Measurements from ENCODE around the gene NCR2. TPM values are rescaled to one million over a fixed set of nuclear protein-coding genes. Genes with fewer than 3 reads are reported as not detected.

The NCR2 gene
- total and polyA plus RNA-seq, 4 donors: not detected

DNA sequence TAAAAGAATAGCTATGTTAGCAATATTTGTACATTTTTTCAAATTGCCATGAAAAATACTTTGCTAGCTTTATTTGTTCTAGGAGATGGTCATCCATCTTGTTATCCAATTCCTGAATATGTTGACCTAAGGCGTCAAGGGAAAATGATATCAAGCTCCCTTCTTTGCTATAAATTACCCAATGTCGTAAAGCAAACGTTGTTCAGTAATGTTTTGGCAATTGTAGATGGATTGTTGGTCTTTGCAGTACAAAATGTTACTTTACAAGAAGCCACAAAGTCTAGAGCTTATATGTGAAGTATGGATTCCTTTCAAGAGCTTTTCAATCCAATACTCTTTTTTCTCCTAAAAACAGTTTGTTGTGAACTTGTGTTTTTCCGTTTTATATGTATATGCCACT lies 3.3 kb downstream of the NCR2 start:
- Histone ChIP-seq H3K4me1 (ENCODE audit: control insufficient read depth, insufficient read depth, low read length) (peaks cover 5% of the 10 kb centered on the region), H3K9me3 (ENCODE audit: control insufficient read depth, insufficient read depth, low read length) (no peaks in the 10 kb centered on the region), H3K4me3 (ENCODE audit: low read depth, low read length) (no peak overlapping the region), H3K27me3 (ENCODE audit: control insufficient read depth, insufficient read depth, low read length) (no peaks in the 10 kb centered on the region), H3K27ac (ENCODE audit: low read depth, low read length) (no peak overlapping the region), H3K36me3 (ENCODE audit: control insufficient read depth, insufficient read depth, low read length) (no peaks in the 10 kb centered on the region)
- no CpG with 5 or more reads among the region's 4 CpGs for WGBS (ENCODE audit: insufficient coverage)
- DNase-seq (ENCODE audit: low read depth in 4 of 6, low spot score in 6 of 6): no peak

DNA sequence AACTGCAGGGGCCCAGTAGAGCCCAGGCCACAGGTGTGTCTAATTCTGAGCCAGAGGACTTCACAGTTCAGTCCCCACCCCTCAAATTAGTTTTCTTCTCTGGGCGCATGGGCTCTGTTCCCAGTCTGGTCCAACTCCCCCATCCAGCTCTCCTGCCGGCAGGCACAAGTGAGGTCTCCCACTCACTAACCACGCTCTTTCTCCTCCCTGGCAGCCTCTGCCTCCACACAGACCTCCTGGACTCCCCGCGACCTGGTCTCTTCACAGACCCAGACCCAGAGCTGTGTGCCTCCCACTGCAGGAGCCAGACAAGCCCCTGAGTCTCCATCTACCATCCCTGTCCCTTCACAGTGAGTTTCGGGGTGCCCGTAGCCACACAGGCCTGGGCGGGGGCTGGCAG lies 6.2 kb downstream of the NCR2 start:
- peaks cover 2% of the 10 kb centered on the region for H3K27me3 ChIP-seq (ENCODE audit: control insufficient read depth, insufficient read depth, low read length)
- no peaks in the 10 kb centered on the region for H3K4me1 ChIP-seq (ENCODE audit: control insufficient read depth, insufficient read depth, low read length)
- DNase-seq (ENCODE audit: low read depth in 4 of 6, low spot score in 6 of 6): no peak
- no peak overlapping the region for H3K4me3 ChIP-seq (ENCODE audit: low read depth, low read length)
- H3K27ac ChIP-seq (ENCODE audit: low read depth, low read length): no peak overlapping the region
- WGBS (ENCODE audit: insufficient coverage): 91% methylated on average over 8 of the region's 8 CpGs
- H3K9me3 ChIP-seq (ENCODE audit: control insufficient read depth, insufficient read depth, low read length): no peaks in the 10 kb centered on the region
- no peaks in the 10 kb centered on the region for H3K36me3 ChIP-seq (ENCODE audit: control insufficient read depth, insufficient read depth, low read length)

DNA sequence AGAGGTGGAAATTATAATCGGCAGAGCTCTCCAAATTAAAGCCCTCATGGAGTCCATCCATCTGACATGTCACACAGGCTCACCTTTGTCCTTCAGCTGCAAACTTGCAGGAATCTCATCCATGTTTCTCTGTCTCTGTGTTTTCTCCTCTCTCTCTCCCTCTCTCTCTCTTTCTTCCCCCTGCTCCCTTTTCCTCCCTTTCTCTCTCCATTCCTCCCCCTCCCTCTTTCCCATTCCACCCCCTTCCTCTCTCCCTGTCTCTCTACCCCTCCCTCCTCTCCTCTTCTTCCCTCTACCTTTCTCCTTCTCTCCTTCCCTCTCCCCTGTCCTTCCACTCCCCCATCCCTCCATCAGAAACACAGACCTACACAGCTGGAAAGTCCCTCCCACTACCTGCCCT lies 6.8 kb downstream of the NCR2 start:
- H3K36me3 ChIP-seq (ENCODE audit: control insufficient read depth, insufficient read depth, low read length): no peaks in the 10 kb centered on the region
- H3K27me3 ChIP-seq (ENCODE audit: control insufficient read depth, insufficient read depth, low read length): peaks cover 2% of the 10 kb centered on the region
- WGBS (ENCODE audit: insufficient coverage): 54% methylated on average over 1 of the region's 1 CpG
- DNase-seq (ENCODE audit: low read depth in 4 of 6, low spot score in 6 of 6): no peak
- no peaks in the 10 kb centered on the region for H3K9me3 ChIP-seq (ENCODE audit: control insufficient read depth, insufficient read depth, low read length)
- no peak overlapping the region for H3K27ac ChIP-seq (ENCODE audit: low read depth, low read length)
- H3K4me1 ChIP-seq (ENCODE audit: control insufficient read depth, insufficient read depth, low read length): no peaks in the 10 kb centered on the region
- H3K4me3 ChIP-seq (ENCODE audit: low read depth, low read length): no peak overlapping the region

DNA sequence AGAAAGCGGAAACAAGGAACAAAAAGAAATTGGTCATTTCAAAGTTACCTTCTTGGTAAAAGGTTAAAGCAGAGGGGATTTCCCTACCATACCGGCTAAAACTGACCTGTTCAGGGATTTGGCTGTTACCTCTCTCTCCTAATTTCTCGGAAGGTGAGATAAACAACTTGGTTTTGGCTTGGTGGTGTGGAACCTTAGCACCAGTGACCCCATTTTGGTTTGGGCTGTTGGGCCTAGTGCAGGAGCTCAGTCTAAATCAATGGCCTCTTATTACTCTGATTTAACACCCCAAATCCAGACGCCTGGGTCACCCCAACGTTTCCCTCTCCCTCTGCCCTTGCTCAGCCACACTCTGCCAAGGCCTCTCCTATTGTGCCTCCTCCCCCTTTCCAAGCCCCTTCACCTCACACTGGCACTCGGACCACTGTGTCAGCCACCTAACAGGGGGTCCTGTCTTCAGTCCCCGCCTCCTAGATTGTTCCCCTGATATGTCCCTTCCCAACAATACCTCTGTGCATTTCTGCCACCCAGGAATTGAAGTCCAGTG lies 8.3 kb downstream of the NCR2 start:
- H3K4me1 ChIP-seq (ENCODE audit: control insufficient read depth, insufficient read depth, low read length): no peaks in the 10 kb centered on the region
- peaks cover 2% of the 10 kb centered on the region for H3K9me3 ChIP-seq (ENCODE audit: control insufficient read depth, insufficient read depth, low read length)
- no peak for DNase-seq (ENCODE audit: low read depth in 4 of 6, low spot score in 6 of 6)
- no peak overlapping the region for H3K4me3 ChIP-seq (ENCODE audit: low read depth, low read length)
- H3K27me3 ChIP-seq (ENCODE audit: control insufficient read depth, insufficient read depth, low read length): peaks cover 2% of the 10 kb centered on the region
- WGBS (ENCODE audit: insufficient coverage): 85% methylated on average over 5 of the region's 7 CpGs
- no peaks in the 10 kb centered on the region for H3K36me3 ChIP-seq (ENCODE audit: control insufficient read depth, insufficient read depth, low read length)
- no peak overlapping the region for H3K27ac ChIP-seq (ENCODE audit: low read depth, low read length)

DNA sequence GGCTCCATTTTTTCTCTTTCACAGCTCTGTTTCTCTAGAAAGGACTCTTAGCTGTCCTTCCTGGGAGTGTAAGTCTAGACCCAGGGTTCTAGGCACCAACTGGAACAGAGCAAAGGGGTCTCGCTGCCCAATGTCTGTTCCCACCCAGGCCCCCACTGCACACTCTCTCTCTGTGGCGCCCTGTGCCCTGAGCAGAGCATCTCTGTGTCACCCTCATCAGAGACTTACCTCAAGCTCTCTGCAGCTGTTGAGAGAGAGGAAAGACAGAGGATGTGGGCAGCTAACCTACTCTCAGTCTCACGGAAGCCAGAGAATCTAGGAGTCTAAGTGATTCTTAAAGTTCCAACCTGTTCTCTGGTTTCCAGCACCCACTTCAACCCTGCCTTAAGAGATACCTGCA lies 9.5 kb downstream of the NCR2 start:
- Histone ChIP-seq H3K27ac (ENCODE audit: low read depth, low read length) (no peak overlapping the region), H3K27me3 (ENCODE audit: control insufficient read depth, insufficient read depth, low read length) (peaks cover 4% of the 10 kb centered on the region), H3K9me3 (ENCODE audit: control insufficient read depth, insufficient read depth, low read length) (peaks cover 3% of the 10 kb centered on the region), H3K4me1 (ENCODE audit: control insufficient read depth, insufficient read depth, low read length) (no peaks in the 10 kb centered on the region), H3K36me3 (ENCODE audit: control insufficient read depth, insufficient read depth, low read length) (no peaks in the 10 kb centered on the region), H3K4me3 (ENCODE audit: low read depth, low read length) (no peak overlapping the region)
- no peak for DNase-seq (ENCODE audit: low read depth in 4 of 6, low spot score in 6 of 6)
- no CpG with 5 or more reads among the region's 3 CpGs for WGBS (ENCODE audit: insufficient coverage)

DNA sequence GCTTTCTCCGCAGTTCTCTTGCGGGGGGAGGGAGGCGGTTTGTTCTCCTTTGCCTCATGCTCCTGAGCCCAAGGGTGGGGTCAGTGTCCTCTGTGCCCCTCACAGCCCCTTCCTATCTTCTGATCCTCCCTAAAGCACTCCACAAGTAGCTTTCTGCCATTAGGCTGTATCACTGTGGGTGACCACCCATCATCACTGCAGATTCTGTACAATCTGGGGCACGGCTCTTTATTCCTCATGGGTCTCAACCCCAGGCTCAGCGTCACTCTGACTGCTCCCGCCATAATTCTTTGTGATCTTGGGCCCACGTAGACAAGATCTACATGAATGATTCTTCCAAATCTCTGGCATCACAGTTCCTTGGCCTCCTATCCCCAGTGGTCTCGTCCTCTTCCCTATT lies 10.5 kb downstream of the NCR2 start:
- H3K27me3 ChIP-seq (ENCODE audit: control insufficient read depth, insufficient read depth, low read length): peaks cover 4% of the 10 kb centered on the region
- WGBS (ENCODE audit: insufficient coverage): 90% methylated on average over 8 of the region's 8 CpGs
- DNase-seq (ENCODE audit: low read depth in 4 of 6, low spot score in 6 of 6): no peak
- H3K4me1 ChIP-seq (ENCODE audit: control insufficient read depth, insufficient read depth, low read length): no peaks in the 10 kb centered on the region
- H3K36me3 ChIP-seq (ENCODE audit: control insufficient read depth, insufficient read depth, low read length): no peaks in the 10 kb centered on the region
- peaks cover 3% of the 10 kb centered on the region for H3K9me3 ChIP-seq (ENCODE audit: control insufficient read depth, insufficient read depth, low read length)
- H3K27ac ChIP-seq (ENCODE audit: low read depth, low read length): no peak overlapping the region
- no peak overlapping the region for H3K4me3 ChIP-seq (ENCODE audit: low read depth, low read length)

DNA sequence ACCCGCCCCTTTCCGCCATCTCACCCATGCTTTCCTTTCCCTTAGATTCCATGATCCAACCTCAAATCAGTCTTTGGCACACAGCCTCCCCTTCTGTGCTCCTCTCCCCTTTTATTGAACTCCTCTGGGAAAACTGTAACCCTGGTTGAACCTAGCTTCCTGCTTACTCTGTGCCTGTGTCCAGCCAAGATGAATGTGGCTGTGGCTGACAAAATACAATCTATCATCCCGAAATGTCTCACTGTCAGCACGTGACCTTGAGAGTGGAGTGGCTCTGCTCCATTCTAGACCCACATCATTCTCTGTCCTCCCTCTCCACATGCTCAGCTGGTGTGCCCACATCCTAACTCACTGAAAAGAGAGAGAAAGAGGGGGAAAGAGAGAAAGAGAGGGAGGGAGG lies 11.0 kb downstream of the NCR2 start:
- H3K27me3 ChIP-seq (ENCODE audit: control insufficient read depth, insufficient read depth, low read length): peaks cover 4% of the 10 kb centered on the region
- H3K9me3 ChIP-seq (ENCODE audit: control insufficient read depth, insufficient read depth, low read length): peaks cover 3% of the 10 kb centered on the region
- H3K27ac ChIP-seq (ENCODE audit: low read depth, low read length): no peak overlapping the region
- no peak for DNase-seq (ENCODE audit: low read depth in 4 of 6, low spot score in 6 of 6)
- no peak overlapping the region for H3K4me3 ChIP-seq (ENCODE audit: low read depth, low read length)
- H3K4me1 ChIP-seq (ENCODE audit: control insufficient read depth, insufficient read depth, low read length): no peaks in the 10 kb centered on the region
- no peaks in the 10 kb centered on the region for H3K36me3 ChIP-seq (ENCODE audit: control insufficient read depth, insufficient read depth, low read length)
- WGBS (ENCODE audit: insufficient coverage): 94% methylated on average over 2 of the region's 4 CpGs

DNA sequence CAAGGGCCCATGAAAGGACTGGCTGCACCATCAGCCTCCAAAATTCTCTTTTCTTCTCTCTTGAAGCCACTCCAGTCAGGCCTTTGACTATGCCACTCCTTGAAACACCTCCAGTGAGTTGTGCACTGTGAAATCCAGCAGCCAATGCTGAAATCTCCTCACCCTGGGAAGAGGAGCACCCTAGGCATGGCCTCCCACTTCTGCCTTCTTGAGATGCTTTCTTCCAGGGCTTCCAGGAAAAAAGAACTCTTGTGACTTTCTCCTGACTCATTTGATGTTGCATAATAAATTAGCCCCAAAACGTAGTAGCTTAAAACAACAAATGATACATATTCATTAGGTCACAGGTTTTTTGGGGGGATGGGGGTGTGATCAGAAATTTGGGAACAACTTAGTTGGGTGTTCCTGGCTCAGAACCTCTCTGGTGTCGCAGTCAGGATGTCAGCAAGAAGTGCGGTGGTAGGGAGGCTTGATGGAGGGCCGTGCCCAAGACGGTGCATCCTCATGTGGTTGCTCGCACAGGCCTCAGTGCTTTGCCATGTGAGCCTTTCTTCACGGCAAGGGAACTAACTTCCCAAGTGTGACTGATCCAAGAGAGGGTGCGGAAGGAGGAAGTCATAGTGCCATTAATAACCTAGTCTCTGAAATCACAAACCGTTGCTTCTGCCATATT lies 12.1 kb downstream of the NCR2 start:
- Histone ChIP-seq H3K27me3 (ENCODE audit: control insufficient read depth, insufficient read depth, low read length) (peaks cover 4% of the 10 kb centered on the region), H3K4me1 (ENCODE audit: control insufficient read depth, insufficient read depth, low read length) (no peaks in the 10 kb centered on the region)

DNA sequence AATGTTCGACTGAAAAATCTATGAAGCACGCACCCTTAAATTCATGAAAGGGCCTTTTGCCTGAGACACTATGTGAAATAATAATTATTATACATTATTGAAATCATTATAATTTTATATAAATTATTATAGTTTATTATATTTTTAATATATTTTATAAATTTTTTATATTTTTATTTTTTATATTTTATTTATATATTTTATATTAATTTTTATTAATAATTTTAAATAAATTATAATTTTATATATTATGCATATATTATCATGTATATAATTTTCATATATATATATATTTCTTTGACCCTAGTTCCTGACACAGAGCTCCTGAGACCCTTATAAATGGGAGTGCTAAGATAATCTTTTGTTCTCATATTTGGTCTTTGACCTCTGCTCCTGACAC lies 13.5 kb downstream of the NCR2 start:
- DNase-seq (ENCODE audit: low read depth in 4 of 6, low spot score in 6 of 6): no peak
- no peaks in the 10 kb centered on the region for H3K4me1 ChIP-seq (ENCODE audit: control insufficient read depth, insufficient read depth, low read length)
- no peaks in the 10 kb centered on the region for H3K36me3 ChIP-seq (ENCODE audit: control insufficient read depth, insufficient read depth, low read length)
- peaks cover 6% of the 10 kb centered on the region for H3K27me3 ChIP-seq (ENCODE audit: control insufficient read depth, insufficient read depth, low read length)
- WGBS (ENCODE audit: insufficient coverage): no CpG with 5 or more reads among the region's 2 CpGs
- peaks cover 3% of the 10 kb centered on the region for H3K9me3 ChIP-seq (ENCODE audit: control insufficient read depth, insufficient read depth, low read length)
- H3K27ac ChIP-seq (ENCODE audit: low read depth, low read length): no peak overlapping the region
- H3K4me3 ChIP-seq (ENCODE audit: low read depth, low read length): no peak overlapping the region

More for the DNA sequence above, 12.1 kb downstream of the NCR2 start:
- H3K9me3 ChIP-seq (ENCODE audit: control insufficient read depth, insufficient read depth, low read length): peaks cover 3% of the 10 kb centered on the region
- H3K36me3 ChIP-seq (ENCODE audit: control insufficient read depth, insufficient read depth, low read length): no peaks in the 10 kb centered on the region
- no peak overlapping the region for H3K27ac ChIP-seq (ENCODE audit: low read depth, low read length)
- no peak overlapping the region for H3K4me3 ChIP-seq (ENCODE audit: low read depth, low read length)
- no peak for DNase-seq (ENCODE audit: low read depth in 4 of 6, low spot score in 6 of 6)
- WGBS (ENCODE audit: insufficient coverage): 98% methylated on average over 5 of the region's 9 CpGs

DNA sequence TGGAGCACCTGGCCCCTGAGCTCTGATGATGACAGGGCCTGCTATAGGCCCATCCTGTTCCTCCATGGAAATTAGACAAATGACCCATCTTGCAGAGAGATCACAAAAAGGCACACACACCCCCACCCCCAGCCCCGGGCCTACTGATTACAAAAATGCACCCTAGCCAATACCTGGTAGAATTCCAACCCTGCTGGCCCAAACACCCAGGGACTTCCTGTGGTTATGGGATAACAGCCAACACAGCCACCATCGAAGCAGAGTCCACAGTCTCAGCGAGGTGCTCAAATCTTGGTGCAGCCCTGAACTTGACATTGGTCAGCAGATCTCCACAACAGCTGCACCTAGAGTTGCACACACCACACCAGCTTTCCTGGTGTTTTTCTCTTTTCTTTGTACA lies 17.0 kb downstream of the NCR2 start:
- H3K27me3 ChIP-seq (ENCODE audit: control insufficient read depth, insufficient read depth, low read length): peaks cover 4% of the 10 kb centered on the region
- WGBS (ENCODE audit: insufficient coverage): 80% methylated on average over 1 of the region's 3 CpGs
- peaks cover 3% of the 10 kb centered on the region for H3K9me3 ChIP-seq (ENCODE audit: control insufficient read depth, insufficient read depth, low read length)
- H3K4me3 ChIP-seq (ENCODE audit: low read depth, low read length): no peak overlapping the region
- H3K36me3 ChIP-seq (ENCODE audit: control insufficient read depth, insufficient read depth, low read length): no peaks in the 10 kb centered on the region
- no peak overlapping the region for H3K27ac ChIP-seq (ENCODE audit: low read depth, low read length)
- DNase-seq (ENCODE audit: low read depth in 4 of 6, low spot score in 6 of 6): no peak
- no peaks in the 10 kb centered on the region for H3K4me1 ChIP-seq (ENCODE audit: control insufficient read depth, insufficient read depth, low read length)

Data from spinal cord (tissue), 10 donors.